KOPT-K1 (cell line): ENCODE results near the gene FRAS1.
"Not testable (repeated sequence)": the region's sequence is repeated elsewhere in the genome, so short reads cannot be mapped to it uniquely, and the experiment has no call there.

Source experiments
- H3K27ac ChIP-seq: fragments of 200-600 bp; sonication (generic); 2 replicates; pipeline ENCODE4 v1.5.1; 2016; ENCODE audit warnings: antibody characterized with exemption, mild to moderate bottlenecking, low read depth, low read length; ENCODE audit not compliant: poor library complexity, severe bottlenecking
- H3K36me3 ChIP-seq: fragments of 200-600 bp; sonication (generic); 2 replicates; pipeline ENCODE4 v1.5.1; 2017; ENCODE audit warnings: antibody characterized with exemption, mild to moderate bottlenecking, low read length, moderate library complexity; ENCODE audit not compliant: insufficient read depth
- H3K9me3 ChIP-seq: fragments of 200-600 bp; sonication (generic); 2 replicates; pipeline ENCODE4 v1.5.1; 2017; ENCODE audit warnings: antibody characterized with exemption, low read length, mild to moderate bottlenecking; ENCODE audit not compliant: insufficient read depth, poor library complexity, severe bottlenecking

FRAS1 gene

GRCh38 chr4:78197947-78198346, 140.8 kb downstream of the FRAS1 start:
- no peak overlapping the region for H3K27ac ChIP-seq
- H3K36me3 ChIP-seq: no peaks in the 10 kb centered on the region
- no peaks in the 10 kb centered on the region for H3K9me3 ChIP-seq

DNA sequence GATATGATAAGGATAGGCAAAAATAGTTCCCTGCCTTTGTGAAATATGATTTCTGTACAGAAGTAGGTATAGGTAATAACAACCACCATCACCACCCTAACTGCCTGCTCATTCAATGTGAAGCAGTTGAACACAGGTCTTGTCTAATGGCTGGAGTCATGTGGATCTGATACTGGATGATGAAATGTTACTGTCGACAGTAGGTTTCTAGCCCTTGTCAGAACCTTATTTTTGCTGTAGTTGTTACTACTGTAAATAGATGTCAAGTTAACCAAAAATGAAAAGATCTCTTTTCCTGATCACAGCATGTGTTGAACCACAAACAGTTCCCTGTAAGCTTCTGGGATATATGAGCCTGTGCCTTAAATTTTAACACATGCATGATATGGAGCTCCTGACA, 142.9 kb downstream of the FRAS1 start:
- no peaks in the 10 kb centered on the region for H3K36me3 ChIP-seq
- H3K9me3 ChIP-seq: no peaks in the 10 kb centered on the region
- H3K27ac ChIP-seq: no peak overlapping the region

DNA sequence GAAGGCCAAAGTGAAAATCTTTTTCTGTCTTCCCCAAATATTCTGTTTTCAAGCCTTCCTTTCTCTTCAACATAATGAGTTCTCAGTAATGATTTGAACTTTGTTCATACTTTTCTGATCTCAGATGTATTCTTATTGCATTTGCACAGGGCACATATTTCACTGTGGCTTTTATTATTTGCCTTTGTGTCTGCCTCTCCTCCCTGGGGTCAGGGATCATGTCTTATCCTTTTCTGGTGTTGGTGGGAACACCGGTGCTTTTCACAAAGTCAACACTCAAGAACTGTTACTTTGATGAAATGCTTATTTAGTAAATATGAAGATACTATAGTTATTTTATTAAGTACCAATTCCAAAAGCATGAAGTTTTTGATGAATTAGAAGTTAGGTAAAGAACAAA, 143.8 kb downstream of the FRAS1 start:
- H3K36me3 ChIP-seq: no peaks in the 10 kb centered on the region
- H3K27ac ChIP-seq: no peak overlapping the region
- H3K9me3 ChIP-seq: no peaks in the 10 kb centered on the region

- no peaks in the 10 kb centered on the region for H3K9me3 ChIP-seq
Measured at GRCh38 chr4:78204176-78204575, 147.1 kb downstream of the FRAS1 start.

GRCh38 chr4:78205591-78205990, 148.5 kb downstream of the FRAS1 start:
- H3K9me3 ChIP-seq: no peaks in the 10 kb centered on the region
- H3K27ac ChIP-seq: no peak overlapping the region
- no peaks in the 10 kb centered on the region for H3K36me3 ChIP-seq

More at GRCh38 chr4:78204176-78204575, 147.1 kb downstream of the FRAS1 start:
- H3K36me3 ChIP-seq: no peaks in the 10 kb centered on the region
- H3K27ac ChIP-seq: no peak overlapping the region

GRCh38 chr4:78207541-78207940, 150.4 kb downstream of the FRAS1 start:
- Histone ChIP-seq H3K27ac (no peak overlapping the region), H3K9me3 (no peaks in the 10 kb centered on the region), H3K36me3 (no peaks in the 10 kb centered on the region)

GRCh38 chr4:78207951-78208350, 150.8 kb downstream of the FRAS1 start:
- Histone ChIP-seq H3K27ac (no peak overlapping the region), H3K36me3 (no peaks in the 10 kb centered on the region), H3K9me3 (no peaks in the 10 kb centered on the region)

DNA sequence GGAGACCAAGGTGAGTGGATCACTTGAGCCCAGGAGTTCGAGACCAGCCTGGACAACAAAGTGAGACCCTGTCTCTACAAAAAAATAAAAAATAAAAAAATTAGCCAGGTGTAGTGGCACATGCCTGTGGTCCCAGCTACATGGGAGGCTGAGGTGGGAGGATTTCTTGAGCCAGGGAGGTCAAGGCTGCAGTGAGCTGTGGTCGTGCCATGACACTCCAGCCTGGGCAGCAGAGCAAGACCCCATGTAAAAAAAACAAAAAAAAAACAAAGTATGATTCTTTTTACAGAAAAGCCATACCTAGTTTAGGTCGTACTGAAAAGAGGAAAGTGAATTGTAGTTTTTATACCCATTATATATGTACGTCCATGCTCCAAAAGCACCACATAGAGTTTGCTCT, 151.8 kb downstream of the FRAS1 start:
- H3K9me3 ChIP-seq, H3K27ac ChIP-seq, H3K36me3 ChIP-seq: not testable (repeated sequence)

GRCh38 chr4:78210694-78211410, 153.7 kb downstream of the FRAS1 start:
- Histone ChIP-seq H3K36me3 (no peaks in the 10 kb centered on the region), H3K9me3 (no peaks in the 10 kb centered on the region), H3K27ac (no peak overlapping the region)

- H3K36me3 ChIP-seq: no peaks in the 10 kb centered on the region
- H3K27ac ChIP-seq: no peak overlapping the region
- no peaks in the 10 kb centered on the region for H3K9me3 ChIP-seq
Measured at GRCh38 chr4:78213218-78213617, 156.1 kb downstream of the FRAS1 start.

GRCh38 chr4:78214078-78214477, 157.0 kb downstream of the FRAS1 start:
- Histone ChIP-seq H3K9me3 (no peaks in the 10 kb centered on the region), H3K36me3 (no peaks in the 10 kb centered on the region), H3K27ac (no peak overlapping the region)

- Histone ChIP-seq H3K27ac (no peak overlapping the region), H3K36me3 (no peaks in the 10 kb centered on the region), H3K9me3 (no peaks in the 10 kb centered on the region)
Measured at GRCh38 chr4:78217557-78217956, 160.4 kb downstream of the FRAS1 start.

DNA sequence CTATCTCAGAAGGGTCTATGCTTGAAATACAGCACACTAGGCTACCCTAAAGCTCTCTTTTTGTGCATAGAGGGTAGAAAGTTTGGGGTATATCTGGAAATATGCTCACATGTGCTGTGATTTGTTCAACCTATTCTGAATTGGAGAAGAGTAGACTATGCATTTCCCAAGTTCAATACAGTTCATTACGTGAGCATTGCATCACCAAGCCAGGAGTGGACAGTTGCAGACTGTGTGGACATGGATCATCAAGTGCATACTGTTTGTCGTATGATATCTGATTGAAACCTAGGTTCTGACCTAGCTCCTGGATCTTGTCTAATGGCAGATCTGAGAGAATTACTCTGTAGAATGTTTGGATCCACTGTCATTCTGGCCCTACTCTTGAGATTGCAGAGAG, 161.1 kb downstream of the FRAS1 start:
- Histone ChIP-seq H3K27ac (no peak overlapping the region), H3K9me3 (no peaks in the 10 kb centered on the region), H3K36me3 (no peaks in the 10 kb centered on the region)

DNA sequence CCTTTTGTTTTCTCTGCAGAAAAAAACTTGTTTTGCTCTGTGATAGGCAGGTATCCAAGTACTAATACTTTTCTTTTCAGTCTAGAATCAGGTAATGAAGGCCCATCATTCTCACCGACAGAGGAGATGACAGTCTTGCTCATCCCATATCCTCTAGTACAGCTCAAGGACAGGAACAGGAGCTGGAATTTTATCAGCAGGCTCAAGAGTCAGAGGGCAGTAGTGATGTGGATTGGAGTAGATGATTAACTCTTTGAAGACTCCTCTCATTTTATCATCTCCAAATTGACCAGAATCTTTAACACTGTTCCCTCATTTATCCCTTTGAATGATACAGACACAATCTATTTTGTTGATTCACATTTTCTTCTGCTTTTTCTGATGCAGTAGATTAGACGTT, 162.7 kb downstream of the FRAS1 start:
- H3K27ac ChIP-seq: no peak overlapping the region
- no peaks in the 10 kb centered on the region for H3K9me3 ChIP-seq
- H3K36me3 ChIP-seq: no peaks in the 10 kb centered on the region

- H3K27ac ChIP-seq: no peak overlapping the region
- no peaks in the 10 kb centered on the region for H3K9me3 ChIP-seq
- H3K36me3 ChIP-seq: no peaks in the 10 kb centered on the region
Measured at GRCh38 chr4:78220283-78220682, 163.2 kb downstream of the FRAS1 start.

- Histone ChIP-seq H3K36me3 (no peaks in the 10 kb centered on the region), H3K9me3 (peaks cover 12% of the 10 kb centered on the region), H3K27ac (no peak overlapping the region)
Measured at GRCh38 chr4:78222575-78223186, 165.6 kb downstream of the FRAS1 start.
